A204.1 (cell line): ENCODE results near the gene DST.
"Not testable (repeated sequence)": the region's sequence is repeated elsewhere in the genome, so short reads cannot be mapped to it uniquely, and the experiment has no call there.

Source experiments
- FAIRE-seq: peaks from 2 replicates; lab custom pipeline; 2012; peaks lifted over from hg19 to GRCh38; lab: Jason Lieb, UNC

The DST gene

DNA sequence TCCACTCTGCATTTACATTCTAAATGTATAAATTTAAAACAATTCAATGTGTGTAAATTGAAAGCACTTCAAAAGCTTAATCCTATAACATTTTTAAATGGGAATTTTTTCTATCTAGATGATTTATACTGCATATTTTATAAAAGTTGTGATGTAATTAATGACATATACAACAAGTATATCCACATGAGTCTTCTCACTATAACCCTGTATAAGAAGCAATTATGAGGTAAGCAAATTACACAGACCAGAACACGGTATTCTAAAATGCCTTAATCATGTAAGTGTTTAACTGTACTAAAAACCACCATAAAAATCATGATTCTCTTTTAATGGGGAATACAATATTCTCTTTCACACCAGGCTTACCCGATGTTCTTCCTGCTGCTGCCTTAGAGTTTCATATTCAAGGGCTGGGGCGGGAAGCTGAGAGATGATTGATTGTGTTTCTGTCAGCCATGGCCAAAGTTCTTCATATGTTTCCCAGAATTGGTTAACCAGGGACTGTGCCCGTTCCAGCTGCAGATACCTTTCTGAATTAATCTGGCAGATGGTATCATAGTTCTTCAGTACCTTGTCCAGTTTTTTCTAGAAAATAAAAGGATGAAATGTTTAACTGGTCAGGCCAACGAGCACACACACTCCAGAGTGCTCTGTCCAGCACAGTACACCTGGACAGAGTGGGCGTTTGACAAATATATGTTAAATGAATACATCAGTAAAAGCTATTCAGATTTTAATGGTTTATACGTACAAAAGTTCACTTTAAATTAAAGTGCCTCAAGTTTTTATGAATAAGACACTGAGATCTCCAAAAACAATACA lies 127.4 kb downstream of the DST start:
- FAIRE-seq = peak; percentile 23

DNA sequence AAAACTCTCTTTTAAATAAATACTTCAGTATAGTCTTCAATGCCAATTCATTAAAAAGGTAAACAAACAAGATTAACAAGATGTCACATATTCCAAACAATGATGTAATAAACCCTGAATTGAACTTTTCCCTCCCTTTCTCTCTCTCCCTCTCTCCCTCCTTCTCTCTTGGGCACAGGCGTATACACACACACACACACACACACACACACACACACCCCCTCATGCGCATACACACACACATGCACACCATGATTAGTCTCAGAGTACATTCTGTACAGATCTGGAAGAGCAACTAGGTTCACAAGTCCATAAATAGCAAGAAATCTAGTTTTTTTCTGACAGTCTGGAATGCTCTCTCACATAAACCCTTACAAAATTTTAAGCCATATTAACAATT lies 128.3 kb downstream of the DST start:
- no peak for FAIRE-seq

DNA sequence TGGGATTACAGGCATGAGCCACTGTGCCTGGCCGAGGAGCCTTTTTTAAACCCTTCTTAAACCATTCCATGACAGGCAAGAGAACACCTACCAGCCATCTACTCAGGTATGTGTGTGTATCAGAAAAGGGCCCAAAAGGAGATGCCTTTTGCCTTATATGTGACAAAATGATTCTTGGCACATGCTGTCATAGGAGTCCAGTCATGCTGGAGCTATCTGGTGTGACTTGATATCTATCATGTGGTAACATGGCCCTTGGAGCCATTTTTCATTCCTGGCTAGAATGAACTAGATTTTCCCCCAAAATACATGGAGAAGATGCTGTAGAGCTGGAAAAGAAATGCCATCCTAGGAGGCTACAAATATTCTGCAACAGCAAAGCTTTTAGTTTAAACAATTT lies 129.1 kb downstream of the DST start:
- no peak for FAIRE-seq

DNA sequence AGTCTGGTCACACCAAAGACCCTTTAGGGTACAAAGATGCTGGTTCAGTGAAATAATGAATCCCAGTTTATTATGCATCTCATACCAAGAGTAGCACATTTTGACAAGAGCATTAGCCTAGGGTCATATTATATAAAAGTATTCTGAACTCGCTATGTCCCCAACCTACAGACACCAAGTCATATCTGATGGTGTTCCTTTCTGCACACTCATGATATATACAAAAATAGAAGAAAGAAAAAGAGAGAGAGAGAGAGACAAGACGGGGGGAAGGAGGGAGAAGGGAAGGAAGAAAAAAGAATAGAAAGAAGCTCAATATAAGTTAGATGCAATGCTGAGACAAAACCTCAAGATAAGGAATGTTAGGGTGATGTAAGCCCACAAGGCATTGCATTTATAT lies 131.1 kb downstream of the DST start:
- FAIRE-seq = no peak

DNA sequence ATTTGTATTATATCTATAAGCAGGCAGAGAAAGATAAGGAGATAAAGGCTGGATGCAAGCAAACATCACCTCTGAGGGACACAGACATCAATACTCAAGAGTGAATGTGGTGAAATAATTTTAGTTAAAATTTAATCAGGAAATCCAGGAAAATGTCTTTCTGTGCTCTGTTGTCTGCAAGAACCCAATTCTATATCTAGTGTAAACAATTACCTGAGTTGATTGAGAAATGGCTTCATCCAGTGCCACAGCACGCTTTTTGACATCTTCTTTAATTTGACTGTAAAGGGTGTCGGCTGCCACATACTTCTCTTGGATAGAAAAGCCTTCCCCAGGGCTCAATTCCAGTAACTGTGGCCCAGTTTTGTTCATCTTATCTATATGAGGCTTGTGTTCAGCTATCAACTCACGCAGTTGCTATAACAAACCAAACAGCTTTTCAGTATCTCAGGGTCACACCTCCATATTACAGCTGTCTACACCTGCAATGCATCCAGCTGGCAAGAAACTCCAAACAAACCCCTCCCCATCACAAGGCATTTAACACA lies 131.6 kb downstream of the DST start:
- FAIRE-seq = no peak

DNA sequence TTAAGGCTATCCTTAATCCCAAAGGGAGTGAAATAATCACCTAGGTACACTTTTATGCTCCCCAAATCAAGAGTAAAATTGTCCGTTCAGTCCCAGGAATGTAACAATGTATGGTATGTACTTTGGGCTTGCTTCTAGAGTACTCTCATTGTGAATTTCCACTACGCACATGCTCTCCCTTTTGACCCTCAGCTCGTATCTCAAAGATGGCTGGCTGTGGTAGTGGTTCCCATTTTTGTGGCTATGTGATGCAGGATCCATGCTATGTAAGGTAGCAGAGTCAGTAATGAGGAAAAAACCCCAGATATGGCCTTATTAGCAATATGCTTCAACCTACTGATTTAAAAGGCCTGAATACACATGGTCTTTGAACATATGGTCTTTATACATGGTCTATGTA lies 133.7 kb downstream of the DST start:
- no peak for FAIRE-seq

DNA sequence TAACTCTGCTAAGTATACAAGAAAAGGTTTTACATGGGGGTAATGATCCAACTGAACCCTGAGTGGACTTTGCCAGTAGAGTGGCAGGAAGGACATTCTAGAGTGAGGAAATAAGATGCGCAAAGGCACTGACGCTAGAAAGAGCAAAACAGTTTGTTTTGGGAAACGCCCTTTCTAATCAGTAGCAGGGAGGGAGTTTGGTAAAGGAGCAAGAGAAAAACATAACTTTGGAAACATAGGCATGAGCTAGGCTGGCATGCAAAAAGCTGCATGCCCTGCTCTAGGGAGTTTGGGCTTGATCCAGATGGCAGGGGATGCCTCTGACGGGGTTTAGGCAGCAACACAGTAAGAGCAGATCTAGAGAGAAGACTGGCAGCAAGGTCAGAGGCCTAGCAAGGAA lies 135.2 kb downstream of the DST start:
- no peak for FAIRE-seq

DNA sequence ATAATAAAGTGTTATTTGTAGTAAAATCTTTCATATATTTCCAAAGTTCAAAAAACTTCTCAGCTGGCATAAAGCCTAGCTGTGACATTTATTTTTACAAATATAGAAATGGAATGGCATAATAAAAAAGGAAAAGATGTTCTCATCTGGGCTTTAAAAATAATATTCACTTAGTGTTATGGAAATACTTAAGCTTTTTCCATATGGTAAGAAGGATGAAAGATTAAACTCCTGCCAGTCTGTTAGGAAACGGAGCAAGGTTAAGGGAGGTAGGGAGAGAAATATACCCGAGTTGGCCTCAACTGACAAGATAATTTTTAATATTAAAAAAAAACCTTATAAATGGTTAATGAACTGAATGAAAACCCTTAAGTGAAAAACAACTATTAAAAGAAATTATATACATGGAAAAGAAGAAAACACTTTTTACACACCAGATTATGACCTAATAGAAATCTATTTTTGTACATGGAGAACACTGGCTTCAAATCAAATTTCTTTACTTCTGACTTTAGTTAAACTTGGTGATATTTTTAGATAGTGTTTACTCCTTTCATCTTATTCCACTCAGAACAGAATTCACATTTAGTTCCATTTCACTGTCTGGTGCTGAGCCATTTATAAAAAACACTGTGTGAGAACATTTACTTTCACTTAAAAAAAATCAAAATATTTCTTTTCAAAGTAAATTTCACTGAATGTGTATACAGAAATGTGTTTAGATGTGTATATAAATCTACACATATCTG lies 137.0 kb downstream of the DST start:
- FAIRE-seq = no peak

DNA sequence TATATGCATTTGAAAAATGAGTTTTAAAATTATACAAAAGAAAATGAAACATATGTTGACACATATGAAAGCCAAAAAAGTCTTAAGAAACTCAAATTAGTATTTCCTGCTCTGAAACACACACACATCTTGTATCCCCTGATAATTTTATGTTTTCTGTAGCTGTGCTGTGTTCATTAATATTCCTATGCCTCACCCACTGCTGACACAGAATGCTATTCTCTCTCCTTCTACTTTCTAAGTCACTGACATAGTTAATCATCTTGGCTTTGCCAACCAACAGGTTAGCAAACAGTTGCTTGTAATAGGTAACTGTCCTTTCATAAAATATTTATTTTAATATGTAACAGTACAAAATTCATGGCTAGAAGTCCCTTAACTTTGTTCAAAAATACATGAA lies 140.7 kb downstream of the DST start:
- FAIRE-seq = peak; percentile 30

DNA sequence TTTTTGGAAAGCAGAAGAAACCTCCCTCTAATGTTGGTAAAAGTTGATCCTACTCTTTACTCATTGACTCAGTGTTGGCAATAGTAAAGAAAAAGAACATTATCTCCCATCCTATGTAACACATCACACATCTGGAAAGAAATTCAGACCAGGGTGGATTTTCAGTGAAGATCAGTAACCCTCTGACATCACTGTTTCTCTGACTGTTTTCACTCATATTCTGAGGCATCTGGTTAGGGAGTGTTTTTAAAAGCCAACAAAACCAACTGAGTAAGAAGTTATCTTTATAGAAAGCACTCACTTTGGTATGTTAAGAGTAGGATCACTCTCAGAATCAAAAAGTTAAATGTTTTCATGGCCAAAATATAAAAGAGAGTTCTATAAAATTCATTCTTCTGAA lies 143.6 kb downstream of the DST start:
- FAIRE-seq = no peak

DNA sequence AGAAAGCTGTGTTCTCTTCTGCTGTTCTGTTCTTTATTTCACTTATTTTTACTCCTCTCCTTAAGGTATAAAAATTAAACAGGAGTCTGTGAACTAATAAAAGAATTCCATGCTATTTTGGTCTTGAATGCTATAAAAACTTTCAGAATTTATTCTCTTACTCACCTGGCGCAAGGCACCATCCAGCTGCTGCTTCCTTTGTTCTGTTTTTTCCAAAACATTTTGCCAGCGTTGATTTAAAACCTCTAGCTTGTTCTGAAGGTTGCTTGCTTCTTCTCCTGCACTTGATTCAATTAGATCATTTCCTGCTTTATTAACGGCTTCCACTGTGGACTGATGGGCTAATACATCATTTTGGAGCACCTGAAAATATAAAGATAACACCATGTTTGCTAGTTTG lies 145.0 kb downstream of the DST start:
- FAIRE-seq = no peak

DNA sequence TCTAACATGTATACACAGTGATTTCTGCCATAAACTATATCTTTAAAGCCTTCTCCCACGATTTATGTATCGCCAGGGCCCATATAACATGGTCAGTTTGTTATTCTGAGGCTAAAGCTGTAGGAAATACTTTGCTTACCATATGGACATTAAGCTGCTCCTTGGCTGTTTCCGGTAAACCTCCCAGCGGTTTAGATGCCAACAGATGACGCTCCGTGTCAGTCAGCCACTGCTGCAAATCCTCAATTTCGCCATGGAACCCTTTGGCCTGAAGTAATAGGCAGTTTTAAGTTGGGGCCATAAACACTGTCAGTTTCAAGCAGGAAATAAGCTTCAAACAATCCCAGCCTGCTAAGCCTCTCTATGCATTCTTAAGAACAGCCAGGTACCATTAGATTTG lies 145.4 kb downstream of the DST start:
- FAIRE-seq = no peak

DNA sequence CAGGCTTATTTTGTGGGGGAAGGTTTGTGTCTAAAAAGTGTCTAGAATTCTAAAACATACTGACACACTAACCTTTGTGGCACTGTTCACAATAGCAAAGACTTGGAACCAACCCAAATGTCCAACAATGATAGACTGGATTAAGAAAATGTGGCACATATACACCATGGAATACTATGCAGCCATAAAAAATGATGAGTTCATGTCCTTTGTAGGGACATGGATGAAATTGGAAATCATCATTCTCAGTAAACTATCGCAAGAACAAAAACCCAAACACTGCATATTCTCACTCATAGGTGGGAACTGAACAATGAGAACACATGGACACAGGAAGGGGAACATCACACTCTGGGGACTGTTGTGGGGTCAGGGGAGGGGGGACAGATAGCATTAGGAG lies 146.0 kb downstream of the DST start:
- not testable (repeated sequence) for FAIRE-seq

DNA sequence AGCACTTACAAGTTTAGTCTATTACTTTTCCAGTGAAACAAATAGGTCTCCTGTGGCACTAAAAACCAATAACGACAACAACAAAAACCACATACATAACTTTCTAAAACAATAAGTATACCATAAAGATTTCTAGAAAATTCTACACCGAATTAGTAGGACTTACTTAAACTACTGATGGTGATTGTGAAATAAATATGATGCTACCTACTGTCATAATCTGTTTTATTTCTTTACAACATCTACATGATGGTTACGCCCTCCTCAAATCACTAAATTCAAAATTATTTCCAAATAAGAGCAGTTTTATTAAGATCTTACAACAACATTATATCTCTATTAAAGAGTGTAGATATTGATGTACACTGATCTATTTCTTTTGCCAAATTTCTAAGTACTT lies 147.0 kb downstream of the DST start:
- FAIRE-seq = peak; percentile 56

DNA sequence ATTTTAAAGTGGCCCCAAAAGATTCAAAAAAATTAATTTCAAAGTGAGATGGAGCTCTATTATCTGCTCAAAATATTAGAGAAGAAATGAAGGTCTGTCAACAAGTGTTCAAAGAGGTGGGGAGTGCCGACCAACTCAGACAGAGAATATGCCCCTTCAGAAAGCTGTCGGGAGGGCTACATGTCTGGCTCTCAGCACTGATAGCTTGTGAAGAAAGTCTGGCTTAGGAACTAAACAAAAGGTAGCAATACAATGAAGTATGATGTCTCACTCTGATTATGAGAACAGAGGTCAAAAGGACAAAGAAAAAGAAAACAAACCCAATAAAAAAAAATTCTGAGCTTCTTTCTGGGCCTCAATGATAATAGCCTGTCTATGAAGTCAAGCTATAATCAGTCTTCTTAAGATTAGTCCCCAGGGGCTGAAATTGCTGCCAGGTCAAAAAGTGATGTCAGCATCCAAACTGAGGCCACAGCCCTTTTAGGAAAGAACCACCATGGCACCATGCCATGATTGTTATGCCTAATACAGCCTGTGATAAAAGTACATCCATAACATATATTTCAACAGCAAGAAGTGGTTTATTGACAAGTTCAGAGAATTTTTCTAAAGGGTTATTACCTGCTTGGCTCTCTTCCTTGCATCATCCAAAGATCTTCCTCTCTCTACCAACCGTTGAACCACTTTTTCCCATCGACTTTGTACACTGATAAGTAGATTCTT lies 150.9 kb downstream of the DST start:
- no peak for FAIRE-seq

DNA sequence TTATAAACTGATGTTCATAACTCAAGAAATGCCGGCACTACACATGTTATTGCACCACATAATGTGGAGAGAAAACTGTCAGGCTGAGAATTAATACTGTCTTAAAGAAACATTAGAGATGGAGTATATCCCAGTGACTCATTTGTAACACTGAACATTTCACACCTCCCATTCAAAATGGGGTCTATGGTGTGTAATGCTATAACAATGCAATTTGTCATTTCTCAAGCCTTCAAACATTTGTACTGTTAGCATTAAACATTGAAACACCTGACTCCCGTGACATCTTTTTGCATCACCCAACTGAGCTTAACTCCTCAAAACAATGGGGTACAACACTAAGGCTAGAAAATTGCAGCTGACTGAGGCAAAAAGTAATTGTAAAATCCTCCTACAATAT lies 151.7 kb downstream of the DST start:
- no peak for FAIRE-seq

DNA sequence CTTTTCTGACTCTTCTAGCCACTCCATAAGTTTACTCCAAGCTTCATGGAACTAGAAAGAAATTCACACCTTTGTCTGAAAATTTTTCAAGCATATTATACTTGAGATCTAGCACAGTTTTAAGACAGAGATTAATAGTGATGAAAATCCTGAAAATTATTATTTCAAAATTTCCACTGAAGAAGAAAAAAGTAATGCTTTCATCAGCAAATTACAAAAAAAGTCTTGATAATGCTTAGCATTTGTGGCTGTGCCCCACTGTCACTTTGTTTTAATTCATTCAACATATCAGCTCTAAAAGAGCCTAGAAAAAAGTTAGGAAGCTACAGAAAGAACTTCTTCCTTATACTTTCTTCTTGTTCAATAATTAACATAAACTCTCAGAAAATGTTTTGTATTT lies 153.1 kb downstream of the DST start:
- no peak for FAIRE-seq

DNA sequence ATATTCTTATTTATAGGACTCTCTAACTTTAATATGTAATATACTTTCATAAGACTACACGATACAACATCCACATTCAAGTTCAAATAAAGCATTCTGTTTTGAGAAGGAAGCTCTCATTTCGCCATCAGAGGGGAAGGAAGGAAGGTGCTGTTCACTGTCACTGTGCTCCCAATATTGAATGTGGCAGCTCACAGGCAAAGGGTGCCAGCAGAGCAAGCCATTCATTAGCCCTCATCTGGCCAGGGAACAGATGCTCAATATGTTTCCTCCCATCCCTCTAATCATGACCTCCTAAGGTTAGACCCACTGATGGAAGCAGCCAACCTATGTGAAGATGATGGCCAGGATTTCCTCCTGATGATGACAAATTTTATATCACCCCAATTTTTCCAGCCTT lies 154.4 kb downstream of the DST start:
- no peak for FAIRE-seq

DNA sequence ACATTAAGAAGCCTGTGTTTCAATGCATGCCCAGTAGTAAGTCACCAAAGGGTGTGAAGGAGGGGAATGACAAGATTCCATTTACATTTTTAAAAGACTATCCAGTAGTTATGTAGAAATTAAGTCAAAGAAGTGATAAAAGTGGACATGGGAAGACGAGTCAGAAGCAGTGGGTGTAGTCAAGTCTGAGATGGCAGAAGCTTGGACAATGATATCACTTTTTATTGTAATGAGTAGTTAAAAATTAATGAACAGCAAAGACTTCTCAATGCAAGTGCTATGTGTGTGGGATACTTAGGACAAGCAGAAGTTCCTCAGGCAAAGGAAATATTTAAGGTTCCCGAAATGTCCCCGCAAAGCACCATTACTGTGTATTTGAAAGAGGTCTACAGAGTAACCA lies 156.0 kb downstream of the DST start:
- FAIRE-seq = no peak

DNA sequence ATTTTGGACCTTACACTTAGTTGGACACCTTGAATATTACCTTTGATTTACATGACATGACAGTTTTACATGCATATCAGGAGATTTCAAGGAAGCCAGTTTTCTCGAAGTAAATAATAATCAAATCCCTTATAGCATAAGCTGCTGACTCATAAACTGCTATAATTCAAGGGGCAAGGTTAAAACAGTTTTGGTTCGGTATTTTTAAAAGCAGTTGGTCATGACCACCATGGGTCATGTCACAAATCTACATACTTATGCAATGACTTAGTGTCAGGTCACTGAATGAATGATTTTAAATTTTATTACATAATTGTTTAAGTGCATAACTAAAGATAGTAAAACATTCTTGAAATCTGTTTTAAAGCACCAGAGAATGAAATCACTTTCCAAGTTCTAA lies 158.0 kb downstream of the DST start:
- FAIRE-seq = no peak

DNA sequence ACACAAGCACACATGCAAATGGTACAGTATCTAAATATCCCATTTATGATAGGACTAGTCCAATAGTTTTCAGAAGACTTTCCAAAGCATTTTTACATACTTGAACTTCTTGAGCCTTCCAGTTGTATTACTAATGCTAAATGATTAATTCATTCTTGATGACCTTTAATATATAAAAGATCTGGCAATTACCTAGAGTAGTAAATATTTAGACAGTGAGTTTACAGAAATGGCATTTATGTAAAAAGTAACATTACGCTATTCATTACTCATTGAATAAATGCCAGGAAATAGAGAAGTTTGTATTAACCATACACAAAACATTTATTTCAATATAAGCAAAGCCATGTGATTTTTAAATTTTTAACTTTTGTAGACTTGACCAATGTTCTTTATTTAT lies 158.8 kb downstream of the DST start:
- no peak for FAIRE-seq

DNA sequence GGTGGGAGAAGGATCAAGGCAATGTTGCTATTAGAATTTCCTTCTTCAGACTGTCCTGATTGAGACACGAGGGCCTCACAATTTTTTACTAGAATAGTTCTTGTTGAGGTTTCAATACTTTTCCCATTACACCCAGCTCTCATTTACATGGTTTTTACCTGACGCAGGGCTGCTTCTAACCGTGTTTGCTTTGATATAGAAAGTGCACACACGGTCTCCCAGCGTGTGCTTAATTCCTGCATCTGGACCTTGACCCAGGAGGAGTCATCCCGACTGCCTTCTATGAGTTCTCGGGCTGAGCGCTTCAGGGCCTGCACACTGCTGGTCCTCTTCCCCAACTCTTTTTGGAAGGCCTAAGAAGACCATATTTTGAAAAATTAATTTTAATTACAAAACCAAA lies 160.2 kb downstream of the DST start:
- no peak for FAIRE-seq

DNA sequence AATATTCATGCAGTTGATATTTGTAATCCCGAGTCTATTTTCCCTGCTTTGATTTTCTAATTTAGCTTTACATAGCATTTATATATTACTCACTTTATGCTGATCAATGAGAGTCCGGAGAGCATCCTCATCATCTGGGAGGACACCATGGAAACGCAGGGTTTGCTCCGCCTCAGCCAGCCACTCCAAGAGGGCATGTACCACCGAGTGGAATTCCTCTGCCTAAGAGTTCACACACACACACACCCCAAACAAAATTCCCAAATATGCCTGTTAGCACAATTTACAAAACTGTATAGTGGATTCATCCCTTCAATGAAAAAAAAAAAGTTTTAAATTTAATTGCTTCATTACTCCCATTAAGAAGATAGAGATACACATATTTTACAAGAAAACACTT lies 160.7 kb downstream of the DST start:
- no peak for FAIRE-seq
